Measurements from ENCODE around the gene SLC16A13. TPM values are rescaled to one million over a fixed set of nuclear protein-coding genes. Genes with fewer than 3 reads are reported as not detected.
"Not testable (repeated sequence)": the region's sequence is repeated elsewhere in the genome, so short reads cannot be mapped to it uniquely, and the experiment has no call there.

The SLC16A13 gene, protein sequence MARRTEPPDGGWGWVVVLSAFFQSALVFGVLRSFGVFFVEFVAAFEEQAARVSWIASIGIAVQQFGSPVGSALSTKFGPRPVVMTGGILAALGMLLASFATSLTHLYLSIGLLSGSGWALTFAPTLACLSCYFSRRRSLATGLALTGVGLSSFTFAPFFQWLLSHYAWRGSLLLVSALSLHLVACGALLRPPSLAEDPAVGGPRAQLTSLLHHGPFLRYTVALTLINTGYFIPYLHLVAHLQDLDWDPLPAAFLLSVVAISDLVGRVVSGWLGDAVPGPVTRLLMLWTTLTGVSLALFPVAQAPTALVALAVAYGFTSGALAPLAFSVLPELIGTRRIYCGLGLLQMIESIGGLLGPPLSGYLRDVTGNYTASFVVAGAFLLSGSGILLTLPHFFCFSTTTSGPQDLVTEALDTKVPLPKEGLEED
- total RNA-seq (2014; rRNA removed; shearing (Covaris generic)), result 0.74 and 1.9 TPM in 2 replicates

- peak; percentile 99 for DNase-seq (ENCODE audit: low spot score)
Observed at GRCh38 chr17:7035591-7036368, at the start of gene SLC16A13. Gene SLC16A13, plus strand, starts transcription at chr17:7036015. Its CDS starts 368 bp downstream, at chr17:7036383.

- DNase-seq (ENCODE audit: low spot score), result no peak
Observed at GRCh38 chr17:6986676-6987075, 49.1 kb upstream of the SLC16A13 start.

GRCh38 chr17:6989779-6990178, 46.0 kb upstream of the SLC16A13 start:
- DNase-seq (ENCODE audit: low spot score), result peak; percentile 22

DNA sequence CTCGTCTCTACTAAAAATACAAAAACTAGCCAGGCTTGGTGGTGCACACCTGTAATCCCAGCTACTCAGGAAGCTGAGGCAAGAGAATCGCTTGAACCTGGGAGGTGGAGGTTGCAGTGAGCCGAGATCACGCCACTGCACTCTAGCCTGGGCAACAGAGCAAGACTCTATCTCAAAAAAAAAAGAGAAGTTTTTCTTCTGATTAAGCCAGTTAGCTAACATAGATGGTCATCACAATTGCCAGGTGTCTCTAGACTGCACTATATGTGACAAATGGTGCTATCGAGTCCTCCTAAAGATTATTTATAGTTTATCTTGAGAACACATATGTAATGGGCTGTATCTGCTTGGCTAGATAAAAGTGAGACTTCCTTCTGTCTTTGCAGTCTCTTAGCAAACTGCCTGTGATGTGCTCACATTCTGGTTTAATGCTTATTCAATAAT, 42.2 kb upstream of the SLC16A13 start:
- not testable (repeated sequence) for DNase-seq (ENCODE audit: low spot score)

- DNase-seq (ENCODE audit: low spot score), result no peak
Observed at GRCh38 chr17:6994118-6994598, 41.7 kb upstream of the SLC16A13 start.

DNA sequence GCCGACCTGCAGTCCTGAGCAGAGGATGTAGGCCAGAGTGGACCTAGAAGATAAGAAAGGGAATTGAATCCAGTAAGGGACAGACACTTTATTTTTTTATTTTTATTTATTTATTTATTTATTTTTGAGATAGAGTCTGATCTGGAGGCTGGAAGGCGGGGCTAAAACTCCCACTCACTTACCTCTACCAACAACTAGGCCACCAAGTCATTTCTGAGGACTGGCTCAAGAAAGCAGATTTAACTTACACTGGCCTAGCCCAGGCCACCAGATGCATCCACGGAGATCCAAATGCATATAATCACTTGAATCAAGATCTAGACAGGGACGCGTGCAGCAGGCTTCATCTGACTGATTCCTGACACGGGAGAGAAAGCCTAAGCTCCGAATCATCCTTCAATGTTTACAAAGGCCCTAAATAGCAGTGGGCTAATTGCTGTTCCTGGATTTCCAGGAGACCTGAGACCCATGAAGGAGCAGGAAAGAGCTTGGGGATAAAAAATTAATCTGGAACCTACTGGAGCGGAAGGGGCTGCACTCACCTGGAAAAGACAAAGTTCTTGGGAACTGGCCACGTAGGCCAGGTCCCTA, 41.1 kb upstream of the SLC16A13 start:
- no peak for DNase-seq (ENCODE audit: low spot score)

DNA sequence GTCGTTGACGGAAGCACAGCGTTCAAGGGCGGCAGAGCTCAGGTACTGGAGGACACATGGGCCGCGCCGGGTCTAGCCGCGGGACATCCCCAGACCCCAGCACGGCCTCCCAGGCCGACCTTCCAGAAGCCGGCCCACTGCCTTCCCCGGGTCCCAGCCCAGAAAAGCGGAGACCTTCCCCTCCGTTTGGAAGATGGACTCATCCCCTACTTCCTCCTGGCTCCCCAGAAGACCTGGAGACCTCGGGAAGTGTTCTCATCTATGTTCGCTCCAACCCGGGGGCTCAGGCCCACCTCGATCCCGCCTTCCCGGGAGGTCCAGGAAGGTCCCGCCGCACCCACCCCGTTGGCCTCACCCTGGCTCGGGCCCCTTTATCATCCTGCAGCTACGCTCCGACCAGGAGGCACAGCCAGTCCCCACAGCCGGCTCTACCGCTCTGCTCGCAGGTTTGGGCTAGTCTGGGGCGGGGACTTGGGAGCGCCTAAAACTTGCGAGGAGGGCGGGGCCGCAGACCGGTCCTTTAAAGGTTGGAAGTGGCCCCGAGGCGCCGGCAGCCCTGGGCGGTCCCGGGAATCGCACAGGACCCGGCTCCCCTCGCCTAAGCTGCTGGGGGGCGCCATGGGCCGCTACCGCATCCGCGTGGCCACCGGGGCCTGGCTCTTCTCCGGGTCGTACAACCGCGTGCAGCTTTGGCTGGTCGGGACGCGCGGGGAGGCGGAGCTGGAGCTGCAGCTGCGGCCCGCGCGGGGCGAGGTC, 40.1 kb upstream of the SLC16A13 start, which contains the start of gene ALOX12:
ALOX12 (plus strand) TSS at position 550 of the 756 bp plus-strand sequence; CDS start at position 619, 69 bp downstream.
- no peak for DNase-seq (ENCODE audit: low spot score)

DNA sequence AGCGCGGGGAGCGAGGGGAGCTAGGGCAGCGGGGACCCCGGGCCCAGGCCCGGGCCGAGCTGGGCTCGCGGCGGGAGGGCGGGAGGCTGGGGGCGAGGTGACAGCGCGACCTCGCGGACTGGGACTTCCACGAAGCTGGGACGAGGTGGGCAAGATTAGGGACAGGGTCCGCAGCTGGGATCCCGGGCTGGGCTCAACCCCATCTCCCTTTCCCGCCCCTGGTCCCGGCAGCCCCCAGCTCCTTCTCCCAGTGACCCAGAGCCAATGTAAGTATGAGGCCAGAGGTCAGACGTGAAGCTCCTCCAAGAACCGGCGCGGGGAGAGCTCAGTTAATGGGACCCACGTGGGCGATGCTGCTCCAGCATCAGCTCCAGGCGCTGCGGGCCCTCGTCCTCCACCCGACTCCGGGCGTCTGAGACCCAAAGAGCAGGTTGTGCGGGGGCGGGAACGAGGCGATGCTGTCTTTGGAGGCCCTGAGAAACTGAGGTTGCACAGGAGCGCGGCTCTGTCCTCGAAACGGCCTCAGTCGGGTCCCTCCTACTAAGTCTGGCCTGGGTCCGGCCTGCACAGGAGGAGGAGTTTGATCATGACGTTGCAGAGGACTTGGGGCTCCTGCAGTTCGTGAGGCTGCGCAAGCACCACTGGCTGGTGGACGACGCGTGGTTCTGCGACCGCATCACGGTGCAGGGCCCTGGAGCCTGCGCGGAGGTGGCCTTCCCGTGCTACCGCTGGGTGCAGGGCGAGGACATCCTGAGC, 39.4 kb upstream of the SLC16A13 start:
- DNase-seq (ENCODE audit: low spot score), result no peak

- DNase-seq (ENCODE audit: low spot score), result no peak
Observed at GRCh38 chr17:6997171-6997570, 38.6 kb upstream of the SLC16A13 start.

DNA sequence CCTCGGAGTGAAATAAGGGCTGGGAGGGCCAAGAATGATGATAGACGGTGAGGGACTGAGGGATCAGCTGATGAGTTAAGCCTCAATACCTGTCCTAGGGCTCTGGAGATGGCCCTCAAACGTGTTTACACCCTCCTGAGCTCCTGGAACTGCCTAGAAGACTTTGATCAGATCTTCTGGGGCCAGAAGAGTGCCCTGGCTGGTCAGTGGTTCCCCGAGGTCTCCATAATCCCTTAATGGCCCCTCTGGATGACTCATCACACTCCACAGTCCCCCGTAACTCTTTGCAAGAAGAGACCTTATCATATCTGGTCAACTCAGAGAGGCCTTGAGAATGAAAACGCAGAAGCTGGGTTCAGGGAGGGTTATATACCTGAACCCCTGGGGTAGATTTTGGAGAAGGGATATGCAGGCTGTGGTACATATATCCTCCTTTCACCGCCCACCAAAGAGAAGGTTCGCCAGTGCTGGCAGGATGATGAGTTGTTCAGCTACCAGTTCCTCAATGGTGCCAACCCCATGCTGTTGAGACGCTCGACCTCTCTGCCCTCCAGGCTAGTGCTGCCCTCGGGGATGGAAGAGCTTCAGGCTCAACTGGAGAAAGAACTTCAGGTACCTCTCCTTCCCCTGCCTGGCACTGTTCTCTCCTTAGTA, 36.8 kb upstream of the SLC16A13 start:
- DNase-seq (ENCODE audit: low spot score), result no peak

DNA sequence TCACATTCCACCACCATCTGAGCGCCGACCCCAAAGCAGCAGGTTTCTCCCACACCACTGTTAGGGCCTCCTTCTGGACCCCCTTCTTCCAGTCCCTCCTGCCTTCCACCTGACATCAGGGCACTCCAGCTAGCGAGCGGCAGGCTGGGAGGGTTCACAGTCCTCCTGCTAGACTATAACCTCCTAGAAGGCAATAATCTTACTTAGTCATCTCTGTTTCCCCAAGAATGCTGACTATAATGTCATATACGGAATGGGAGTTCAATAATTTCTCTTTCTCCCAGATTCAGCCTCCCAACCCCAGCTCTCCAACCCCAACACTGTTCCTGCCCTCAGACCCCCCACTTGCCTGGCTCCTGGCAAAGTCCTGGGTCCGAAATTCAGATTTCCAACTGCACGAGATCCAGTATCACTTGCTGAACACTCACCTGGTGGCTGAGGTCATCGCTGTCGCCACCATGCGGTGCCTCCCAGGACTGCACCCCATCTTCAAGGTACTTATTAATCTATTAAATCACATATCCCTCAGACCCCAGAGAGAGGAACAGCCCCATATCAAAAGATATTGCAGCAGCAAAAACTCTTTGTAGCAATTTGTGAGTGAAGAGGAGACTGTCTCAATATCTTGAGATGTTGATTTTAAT, 34.4 kb upstream of the SLC16A13 start:
- DNase-seq (ENCODE audit: low spot score), result no peak

- DNase-seq (ENCODE audit: low spot score), result no peak
Observed at GRCh38 chr17:7002288-7003047, 33.3 kb upstream of the SLC16A13 start.

DNA sequence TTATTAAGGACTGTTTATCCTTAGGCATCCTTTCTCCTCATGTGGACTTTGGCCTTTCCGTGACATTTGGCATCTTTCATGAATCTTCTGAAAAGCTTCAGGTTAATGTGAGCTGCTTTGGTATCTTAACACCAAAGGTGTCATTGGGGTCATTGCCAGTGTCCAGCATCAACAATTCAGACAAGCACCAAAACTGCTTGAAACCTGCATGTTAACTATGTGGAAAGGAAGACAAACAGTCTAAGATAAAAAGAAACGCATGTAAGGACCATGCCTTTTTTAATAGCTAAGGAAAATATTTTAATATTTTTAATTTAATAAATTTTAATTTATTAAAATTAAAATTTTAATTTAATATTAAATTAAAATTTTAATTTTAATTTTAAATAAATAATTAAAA, 32.1 kb upstream of the SLC16A13 start:
- DNase-seq (ENCODE audit: low spot score), result no peak

GRCh38 chr17:7004398-7005253, 31.2 kb upstream of the SLC16A13 start:
- peak; percentile 78 for DNase-seq (ENCODE audit: low spot score)

DNA sequence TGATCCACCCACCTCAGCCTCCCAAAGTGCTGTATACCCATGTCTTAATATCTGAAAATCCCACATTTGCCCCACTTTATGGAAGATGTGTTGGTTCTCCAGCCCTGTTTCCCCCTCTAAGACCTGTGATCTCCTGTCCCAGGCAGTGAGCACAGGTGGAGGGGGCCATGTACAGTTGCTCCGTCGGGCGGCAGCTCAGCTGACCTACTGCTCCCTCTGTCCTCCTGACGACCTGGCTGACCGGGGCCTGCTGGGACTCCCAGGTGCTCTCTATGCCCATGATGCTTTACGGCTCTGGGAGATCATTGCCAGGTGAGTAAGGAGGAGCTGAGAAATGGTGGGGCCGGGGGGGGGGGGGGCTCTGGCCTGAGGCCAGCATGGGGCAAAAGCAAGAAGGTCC, 30.1 kb upstream of the SLC16A13 start:
- no peak for DNase-seq (ENCODE audit: low spot score)

GRCh38 chr17:7007143-7007542, 28.7 kb upstream of the SLC16A13 start:
- DNase-seq (ENCODE audit: low spot score), result no peak

GRCh38 chr17:7010523-7010922, 25.3 kb upstream of the SLC16A13 start:
- DNase-seq (ENCODE audit: low spot score), result no peak

DNA sequence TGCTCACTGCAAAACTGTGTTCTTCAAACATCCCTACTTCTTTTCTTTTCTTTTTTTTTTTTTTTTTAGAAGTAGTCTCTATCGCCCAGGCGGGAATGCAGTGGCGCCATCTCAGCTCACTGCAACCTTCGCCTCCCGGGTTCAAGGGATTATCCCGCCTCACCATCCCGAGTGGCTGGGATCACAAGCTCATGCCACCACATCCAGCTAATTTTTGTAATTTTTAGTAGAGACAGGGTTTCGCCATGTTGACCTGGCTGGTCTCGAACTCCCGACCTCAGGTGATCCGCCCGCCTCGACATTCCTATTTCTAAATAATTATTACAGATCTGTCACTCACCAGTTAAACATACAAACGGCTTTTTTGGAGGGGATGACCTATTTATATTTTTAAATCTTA, 24.4 kb upstream of the SLC16A13 start:
- DNase-seq (ENCODE audit: low spot score), result no peak

All from A172 (cell line).